GM23338 (cell line): Measurements from ENCODE around the gene SRGAP3. TPM values are rescaled to one million over a fixed set of nuclear protein-coding genes. Genes with fewer than 3 reads are reported as not detected.

Experiments
- ATAC-seq: fragments of 200-7000 bp; cut with Tn5 transposase; 3 replicates; pipeline ENCODE4 v1.9.1; 2020
- DNase-seq: peaks from one replicate; pipeline ENCODE4 v3.0.0-alpha.2; 2015; ENCODE audit warnings: low spot score
- H2AFZ ChIP-seq: fragments of 200-600 bp; sonication (generic); 2 replicates; pipeline ENCODE4 v1.8.0; 2016; ENCODE audit warnings: antibody characterized with exemption, mild to moderate bottlenecking, moderate library complexity
- H3F3A ChIP-seq: fragments of 200-600 bp; sonication (generic); replicated peaks from 2 replicates; pipeline ENCODE4 v1.8.0; 2017; ENCODE audit warnings: antibody characterized with exemption, mixed run types, low read depth
- H3K27ac ChIP-seq: fragments of 200-600 bp; sonication (generic); 2 replicates; pipeline ENCODE4 v1.6.1; 2016; ENCODE audit warnings: low read depth
- H3K27me3 ChIP-seq: fragments of 200-600 bp; sonication (generic); 2 replicates; pipeline ENCODE4 v1.8.0; 2016; ENCODE audit warnings: mild to moderate bottlenecking, mixed run types, moderate library complexity; ENCODE audit not compliant: insufficient read depth
- H3K36me3 ChIP-seq: fragments of 200-600 bp; sonication (generic); 2 replicates; pipeline ENCODE4 v1.8.0; 2016; ENCODE audit warnings: mild to moderate bottlenecking; ENCODE audit not compliant: insufficient read depth
- H3K4me1 ChIP-seq: fragments of 200-600 bp; sonication (generic); 2 replicates; pipeline ENCODE4 v1.8.0; 2016; ENCODE audit warnings: mild to moderate bottlenecking, moderate library complexity; ENCODE audit not compliant: insufficient read depth
- H3K4me2 ChIP-seq: fragments of 200-600 bp; sonication (generic); 2 replicates; pipeline ENCODE4 v1.7.1; 2017; ENCODE audit warnings: mixed run types
- H3K4me3 ChIP-seq: fragments of 200-600 bp; sonication (generic); 2 replicates; pipeline ENCODE4 v1.6.1; 2016; ENCODE audit warnings: mixed run types
- H3K79me2 ChIP-seq: fragments of 200-600 bp; sonication (generic); replicated peaks from 2 replicates; pipeline ENCODE4 v1.8.0; 2017; ENCODE audit warnings: mild to moderate bottlenecking; ENCODE audit not compliant: insufficient read depth
- H3K9me2 ChIP-seq: fragments of 200-600 bp; sonication (generic); 2 replicates; pipeline ENCODE4 v1.8.0; 2017; ENCODE audit not compliant: insufficient read depth
- H4K20me1 ChIP-seq: fragments of 200-600 bp; sonication (generic); replicated peaks from 2 replicates; pipeline ENCODE4 v1.8.0; 2017; ENCODE audit warnings: mild to moderate bottlenecking; ENCODE audit not compliant: insufficient read depth
- H3K27ac Mint-ChIP-seq: 2 replicates; pipeline ENCODE4 v1.8.0; 2020; ENCODE audit warnings: inconsistent platforms, mild to moderate bottlenecking, moderate library complexity, mixed read lengths
- H3K27me3 Mint-ChIP-seq: 3 replicates; pipeline ENCODE4 v1.8.0; 2022; ENCODE audit warnings: low read depth, mild to moderate bottlenecking, moderate library complexity, mixed read lengths, inconsistent platforms; ENCODE audit not compliant: insufficient read depth, poor library complexity
- H3K36me3 Mint-ChIP-seq: 3 replicates; pipeline ENCODE4 v1.8.0; 2021; ENCODE audit warnings: low read depth, mild to moderate bottlenecking, inconsistent platforms, moderate library complexity, mixed read lengths
- H3K4me1 Mint-ChIP-seq: 3 replicates; pipeline ENCODE4 v1.8.0; 2020; ENCODE audit warnings: mild to moderate bottlenecking, inconsistent platforms, mixed read lengths
- H3K4me3 Mint-ChIP-seq: 3 replicates; pipeline ENCODE4 v1.8.0; 2021; ENCODE audit warnings: moderate library complexity, mild to moderate bottlenecking, inconsistent platforms, mixed read lengths
- H3K9me3 Mint-ChIP-seq: 3 replicates; pipeline ENCODE4 v1.8.0; 2020; ENCODE audit warnings: moderate library complexity, mild to moderate bottlenecking, inconsistent platforms, mixed read lengths
- EZH2 ChIP-seq: fragments of 200-600 bp; sonication (generic); IDR thresholded peaks from one replicate; pipeline ENCODE4 v1.8.0; 2017; ENCODE audit warnings: antibody characterized with exemption, mild to moderate bottlenecking, low read depth; ENCODE audit not compliant: unreplicated experiment
- EZH2phosphoT487 ChIP-seq: fragments of 200-600 bp; sonication (generic); IDR thresholded peaks from one replicate; pipeline ENCODE4 v1.8.1; 2018; ENCODE audit warnings: antibody characterized with exemption; ENCODE audit not compliant: unreplicated experiment
- JUNB ChIP-seq: IDR thresholded peaks from one replicate; pipeline ENCODE4 v1.6.1; 2016; ENCODE audit warnings: antibody characterized with exemption; ENCODE audit not compliant: unreplicated experiment
- NANOG ChIP-seq: IDR thresholded peaks from 2 replicates; pipeline ENCODE4 v1.6.1; 2016; ENCODE audit warnings: antibody characterized with exemption, borderline replicate concordance
- REST ChIP-seq: IDR thresholded peaks from one replicate; pipeline ENCODE4 v1.6.1; 2018; ENCODE audit warnings: antibody characterized with exemption; ENCODE audit not compliant: unreplicated experiment
- STAT1 ChIP-seq: IDR thresholded peaks from one replicate; pipeline ENCODE4 v1.6.1; 2016; ENCODE audit warnings: antibody characterized with exemption; ENCODE audit not compliant: unreplicated experiment
- ZNF114 ChIP-seq: fragments of 250-450 bp; sonication (Bioruptor Pico); IDR thresholded peaks from 2 replicates; pipeline ENCODE4 v1.5.0; 2020; ENCODE audit warnings: mild to moderate bottlenecking, moderate library complexity
- ZNF462 ChIP-seq: fragments of 250-450 bp; sonication (Bioruptor Pico); IDR thresholded peaks from 2 replicates; pipeline ENCODE4 v1.5.0; 2020; ENCODE audit warnings: mild to moderate bottlenecking, moderate library complexity
- polyA plus RNA-seq: library from polyadenylated mRNA; unstranded; fragments of >200 nt; fragmentation: Nextera tagmentation; extraction: Ambion mirVana; gene quantifications from 2 replicates; pipeline ENCODE4 v1.2.1, GENCODE V29; 2016
- total RNA-seq: library from RNA; depleted of rRNA; stranded (reverse); fragments of >200 nt; shearing (Covaris generic); gene quantifications from 2 replicates; pipeline ENCODE4 v1.2.3, GENCODE V29; 2014
- TF ChIP-seq, protein P1 (sequence below): IDR thresholded peaks from 2 replicates; pipeline ENCODE4 v1.6.1; 2016; ENCODE audit warnings: antibody characterized with exemption

Gene SRGAP3
- total and polyA plus RNA-seq, 2 experiments from 2014 or later: 6.4 to 9.4 TPM

DNA sequence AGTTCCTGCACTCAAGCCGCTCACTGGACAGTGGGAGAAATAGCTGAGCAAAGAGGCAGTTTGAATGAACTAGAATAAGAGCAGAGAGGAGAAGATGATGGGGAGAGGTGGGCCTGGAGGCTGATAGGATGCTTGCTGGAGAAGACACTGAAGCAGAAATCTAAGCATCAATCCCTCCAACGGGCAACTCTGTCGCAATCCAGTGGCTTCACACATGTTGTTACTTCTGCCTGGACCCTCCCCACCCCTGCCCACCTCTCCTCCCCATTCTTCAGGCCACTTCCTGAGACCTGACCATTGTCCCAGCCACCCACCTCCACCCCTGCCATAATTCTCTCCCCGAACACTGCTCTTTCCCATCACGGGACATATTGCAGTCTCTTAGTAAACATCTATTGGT lies 76.0 kb downstream of the SRGAP3 start:
- H4K20me1 ChIP-seq: no peaks in the 10 kb centered on the region
- H3K4me1 Mint-ChIP-seq: peaks cover 6% of the 10 kb centered on the region; the same call in 2 of the 3 replicates
- H3K36me3 Mint-ChIP-seq: no peaks in the 10 kb centered on the region; the same call in 2 of the 3 replicates
- no peaks in the 10 kb centered on the region for H3F3A ChIP-seq
- H3K9me3 Mint-ChIP-seq: no peaks in the 10 kb centered on the region; the same call in 2 of the 3 replicates
- no peaks in the 10 kb centered on the region for H3K4me1 ChIP-seq
- no peak overlapping the region for H3K27ac Mint-ChIP-seq
- no peak overlapping the region for H2AFZ ChIP-seq
- H3K4me2 ChIP-seq: no peak overlapping the region
- ATAC-seq (no peak), DNase-seq (no peak)
- H3K9me2 ChIP-seq: no peaks in the 10 kb centered on the region
- H3K4me3 Mint-ChIP-seq: no peak overlapping the region
- no peaks in the 10 kb centered on the region for H3K79me2 ChIP-seq
- TF ChIP-seq ZNF462 (CRISPR knock-in tag): no peak
- no peak for TF ChIP-seq STAT1
- TF ChIP-seq JUNB: no peak
- TF ChIP-seq, protein P1, sequence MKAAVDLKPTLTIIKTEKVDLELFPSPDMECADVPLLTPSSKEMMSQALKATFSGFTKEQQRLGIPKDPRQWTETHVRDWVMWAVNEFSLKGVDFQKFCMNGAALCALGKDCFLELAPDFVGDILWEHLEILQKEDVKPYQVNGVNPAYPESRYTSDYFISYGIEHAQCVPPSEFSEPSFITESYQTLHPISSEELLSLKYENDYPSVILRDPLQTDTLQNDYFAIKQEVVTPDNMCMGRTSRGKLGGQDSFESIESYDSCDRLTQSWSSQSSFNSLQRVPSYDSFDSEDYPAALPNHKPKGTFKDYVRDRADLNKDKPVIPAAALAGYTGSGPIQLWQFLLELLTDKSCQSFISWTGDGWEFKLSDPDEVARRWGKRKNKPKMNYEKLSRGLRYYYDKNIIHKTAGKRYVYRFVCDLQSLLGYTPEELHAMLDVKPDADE: no peak
- TF ChIP-seq EZH2phosphoT487: no peak
- no peak for TF ChIP-seq EZH2
- TF ChIP-seq ZNF114 (CRISPR knock-in tag): no peak
- no peak for TF ChIP-seq NANOG
- TF ChIP-seq REST: no peak
- peaks cover 9% of the 10 kb centered on the region for H3K27me3 Mint-ChIP-seq
- no peak overlapping the region for H3K27ac ChIP-seq
- H3K4me3 ChIP-seq: no peak overlapping the region
- no peaks in the 10 kb centered on the region for H3K27me3 ChIP-seq
- H3K36me3 ChIP-seq: no peaks in the 10 kb centered on the region
